D721Med (cell line): ENCODE results near the gene PLXNA4.
A peak's percentile ranks its signal among the peaks of the same experiment; 100 is the strongest.

Experiments
- DNase-seq: peaks from one replicate; pipeline ENCODE4 v3.0.0; 2011; ENCODE audit warnings: low spot score; ENCODE audit not compliant: insufficient read length
- FAIRE-seq: peaks from 2 replicates; lab custom pipeline; 2011; peaks lifted over from hg19 to GRCh38; lab: Jason Lieb, UNC
- CTCF ChIP-seq: IDR thresholded peaks from 2 replicates; pipeline ENCODE4 v1.5.1; 2012; ENCODE audit warnings: mild to moderate bottlenecking, control low read depth; ENCODE audit not compliant: insufficient read depth; ENCODE audit errors: missing control alignments

Gene PLXNA4

DNA sequence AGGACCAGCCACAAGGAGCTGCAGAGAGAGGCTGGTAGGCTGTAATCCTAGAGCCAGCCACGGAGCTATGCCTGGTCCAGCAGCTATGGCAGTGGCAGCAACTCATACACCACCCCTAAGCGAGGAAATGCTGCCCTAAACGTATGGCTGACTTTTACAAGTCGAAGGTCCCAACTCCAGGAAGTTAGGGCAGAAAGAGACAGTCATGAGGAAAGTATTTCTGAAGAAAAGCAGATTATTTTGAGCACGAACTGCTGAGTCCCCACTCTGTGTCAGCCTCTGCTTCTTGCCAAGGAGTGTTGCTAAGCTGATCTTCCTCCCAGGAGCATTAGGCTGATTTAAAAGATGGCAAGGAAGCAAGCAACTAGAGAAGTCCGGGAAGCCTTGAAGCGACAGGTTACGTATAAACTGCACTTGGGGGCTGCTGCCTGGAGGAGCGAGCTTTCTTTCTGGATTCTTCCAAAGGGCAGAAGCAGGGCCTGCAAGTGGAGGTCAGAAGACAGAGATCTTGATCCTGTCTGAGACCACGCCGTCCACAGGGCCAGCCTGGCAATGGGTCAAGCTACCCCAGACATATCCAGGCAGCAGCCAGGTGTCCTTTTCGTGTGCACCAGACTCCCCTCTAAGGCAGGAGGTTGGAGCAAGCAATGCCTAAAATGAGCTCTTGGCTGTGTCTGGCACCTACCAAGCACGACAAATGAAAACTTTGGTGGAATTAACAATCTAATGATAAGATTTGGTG, 39.4 kb downstream of the PLXNA4 start:
- DNase-seq: no peak
- no peak for TF ChIP-seq CTCF
- no peak for FAIRE-seq

- no peak for TF ChIP-seq CTCF
- no peak for FAIRE-seq
- DNase-seq: no peak
Observed at GRCh38 chr7:132533916-132534315, 42.4 kb downstream of the PLXNA4 start.

GRCh38 chr7:132532281-132532680, 44.0 kb downstream of the PLXNA4 start:
- no peak for DNase-seq
- no peak for TF ChIP-seq CTCF
- FAIRE-seq: no peak

GRCh38 chr7:132531562-132531961, 44.7 kb downstream of the PLXNA4 start:
- DNase-seq (no peak), FAIRE-seq (no peak)
- no peak for TF ChIP-seq CTCF

GRCh38 chr7:132528695-132529094, 47.6 kb downstream of the PLXNA4 start:
- FAIRE-seq (no peak), DNase-seq (no peak)
- TF ChIP-seq CTCF: no peak

DNA sequence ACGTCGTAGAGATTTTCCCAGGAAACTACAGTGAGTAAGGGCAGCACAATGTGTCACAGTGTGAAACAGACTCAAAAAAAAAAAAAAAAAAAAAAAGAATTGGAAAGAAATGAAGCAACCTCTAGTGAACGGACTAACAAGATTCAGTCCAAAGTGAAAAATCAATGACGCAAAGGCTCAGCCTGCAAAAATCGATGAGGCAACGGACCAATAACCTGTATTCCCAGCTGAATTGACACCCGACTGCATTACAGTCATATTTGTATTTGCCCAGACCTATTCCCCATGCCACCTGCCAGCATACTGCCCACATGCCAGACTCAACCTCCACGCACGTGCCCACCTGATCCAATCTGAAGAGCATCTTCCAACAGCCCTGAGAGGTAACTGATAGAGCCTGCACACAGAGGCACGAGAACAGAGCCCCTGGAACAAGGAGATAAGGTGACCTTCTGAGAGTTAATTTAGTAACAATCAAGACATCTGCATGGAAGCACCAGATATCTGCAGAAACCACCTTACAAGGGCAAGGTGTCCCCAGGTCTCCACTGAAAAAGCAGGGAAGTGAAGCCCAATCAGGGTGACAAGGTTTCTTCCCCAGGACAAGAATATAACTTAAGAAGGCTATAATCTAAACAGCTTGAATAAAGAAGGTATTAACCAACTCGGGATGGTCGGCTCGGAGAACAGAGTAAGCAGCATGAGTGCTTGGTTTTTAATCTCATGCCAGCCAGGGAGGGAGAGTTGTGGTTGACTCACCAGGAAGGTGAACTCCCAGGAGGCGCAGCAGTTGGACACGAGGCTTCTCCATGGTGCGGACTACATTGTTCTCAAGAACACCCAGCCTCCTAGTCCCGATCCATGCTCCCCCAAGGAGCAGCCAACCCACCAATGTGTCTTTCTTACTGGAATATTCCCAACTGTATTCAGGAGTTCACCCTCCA, 48.5 kb downstream of the PLXNA4 start:
- no peak for FAIRE-seq
- TF ChIP-seq CTCF: no peak
- DNase-seq: peak; percentile 36
